ENCODE results near the gene RNF212.

The RNF212 gene

GRCh38 chr4:1040344-1041146 is 72.8 kb downstream of the RNF212 start:
- no peak overlapping the region for H3K9ac ChIP-seq
- no peak overlapping the region for H3K4me2 ChIP-seq
- no peaks in the 10 kb centered on the region for H3K79me2 ChIP-seq (ENCODE audit: insufficient read depth, low read depth)
- no peak overlapping the region for H3K27ac ChIP-seq
- no peak overlapping the region for H3K4me3 ChIP-seq (IDR thresholded peaks at IDR 0.05; ENCODE audit: insufficient read depth, low read depth, low read length)
- no peak overlapping the region for H2AFZ ChIP-seq (ENCODE audit: low read depth)
- no peaks in the 10 kb centered on the region for H4K20me1 ChIP-seq (ENCODE audit: insufficient read depth)
- no peak for TF ChIP-seq CTCF (conservative IDR thresholded peaks at IDR 0.05; ENCODE audit: low read depth, low read length)
- H3K4me1 ChIP-seq (ENCODE audit: low read depth, poor library complexity, severe bottlenecking) = no peaks in the 10 kb centered on the region
- H3K27me3 ChIP-seq (ENCODE audit: insufficient read depth, low read depth) = peaks cover 13% of the 10 kb centered on the region; the same call in 1 of the 2 replicates
- no peaks in the 10 kb centered on the region for H3K36me3 ChIP-seq (ENCODE audit: insufficient read depth)

- Histone ChIP-seq H3K36me3 (ENCODE audit: insufficient read depth) (no peaks in the 10 kb centered on the region), H3K4me2 (no peak overlapping the region), H3K79me2 (ENCODE audit: insufficient read depth, low read depth) (no peaks in the 10 kb centered on the region), H2AFZ (ENCODE audit: low read depth) (no peak overlapping the region), H3K27me3 (ENCODE audit: insufficient read depth, low read depth) (peaks cover 13% of the 10 kb centered on the region; the same call in 1 of the 2 replicates), H3K9ac (no peak overlapping the region), H3K4me1 (ENCODE audit: low read depth, poor library complexity, severe bottlenecking) (no peaks in the 10 kb centered on the region), H3K4me3 (IDR thresholded peaks at IDR 0.05; ENCODE audit: insufficient read depth, low read depth, low read length) (no peak overlapping the region), H3K27ac (no peak overlapping the region), H4K20me1 (ENCODE audit: insufficient read depth) (no peaks in the 10 kb centered on the region)
- TF ChIP-seq CTCF (conservative IDR thresholded peaks at IDR 0.05; ENCODE audit: low read depth, low read length) = no peak
Measured at GRCh38 chr4:1039493-1040343, 73.6 kb downstream of the RNF212 start.

GRCh38 chr4:1038948-1039492 is 74.3 kb downstream of the RNF212 start:
- no peaks in the 10 kb centered on the region for H3K36me3 ChIP-seq (ENCODE audit: insufficient read depth)
- TF ChIP-seq CTCF (conservative IDR thresholded peaks at IDR 0.05; ENCODE audit: low read depth, low read length) = no peak
- H3K79me2 ChIP-seq (ENCODE audit: insufficient read depth, low read depth) = no peaks in the 10 kb centered on the region
- H3K27ac ChIP-seq = no peak overlapping the region
- H3K4me3 ChIP-seq (IDR thresholded peaks at IDR 0.05; ENCODE audit: insufficient read depth, low read depth, low read length) = no peak overlapping the region
- H3K27me3 ChIP-seq (ENCODE audit: insufficient read depth, low read depth) = peaks cover 10% of the 10 kb centered on the region; the same call in 1 of the 2 replicates
- no peaks in the 10 kb centered on the region for H3K4me1 ChIP-seq (ENCODE audit: low read depth, poor library complexity, severe bottlenecking)
- H3K9ac ChIP-seq = no peak overlapping the region
- no peaks in the 10 kb centered on the region for H4K20me1 ChIP-seq (ENCODE audit: insufficient read depth)
- no peak overlapping the region for H2AFZ ChIP-seq (ENCODE audit: low read depth)
- H3K4me2 ChIP-seq = no peak overlapping the region

GRCh38 chr4:1036976-1037810 is 76.2 kb downstream of the RNF212 start:
- H3K79me2 ChIP-seq (ENCODE audit: insufficient read depth, low read depth) = no peaks in the 10 kb centered on the region
- TF ChIP-seq CTCF (conservative IDR thresholded peaks at IDR 0.05; ENCODE audit: low read depth, low read length) = no peak
- H3K36me3 ChIP-seq (ENCODE audit: insufficient read depth) = no peaks in the 10 kb centered on the region
- no peak overlapping the region for H3K4me3 ChIP-seq (IDR thresholded peaks at IDR 0.05; ENCODE audit: insufficient read depth, low read depth, low read length)
- no peaks in the 10 kb centered on the region for H4K20me1 ChIP-seq (ENCODE audit: insufficient read depth)
- H3K27me3 ChIP-seq (ENCODE audit: insufficient read depth, low read depth) = peaks cover 10% of the 10 kb centered on the region; the same call in 1 of the 2 replicates
- H2AFZ ChIP-seq (ENCODE audit: low read depth) = no peak overlapping the region
- H3K4me2 ChIP-seq = no peak overlapping the region
- no peak overlapping the region for H3K27ac ChIP-seq
- no peak overlapping the region for H3K9ac ChIP-seq
- H3K4me1 ChIP-seq (ENCODE audit: low read depth, poor library complexity, severe bottlenecking) = no peaks in the 10 kb centered on the region

All from KMS-11 (cell line).